ENCODE measurements around the gene STAP2. TPM values are rescaled to one million over a fixed set of nuclear protein-coding genes. Genes with fewer than 3 reads are reported as not detected.
A peak's percentile ranks its signal among the peaks of the same experiment; 100 is the strongest.

STAP2 gene
- total RNA-seq, 4 donors from 2014 or later: 3.1 to 6.0 (median 4.8) TPM; not detected in 1

DNA sequence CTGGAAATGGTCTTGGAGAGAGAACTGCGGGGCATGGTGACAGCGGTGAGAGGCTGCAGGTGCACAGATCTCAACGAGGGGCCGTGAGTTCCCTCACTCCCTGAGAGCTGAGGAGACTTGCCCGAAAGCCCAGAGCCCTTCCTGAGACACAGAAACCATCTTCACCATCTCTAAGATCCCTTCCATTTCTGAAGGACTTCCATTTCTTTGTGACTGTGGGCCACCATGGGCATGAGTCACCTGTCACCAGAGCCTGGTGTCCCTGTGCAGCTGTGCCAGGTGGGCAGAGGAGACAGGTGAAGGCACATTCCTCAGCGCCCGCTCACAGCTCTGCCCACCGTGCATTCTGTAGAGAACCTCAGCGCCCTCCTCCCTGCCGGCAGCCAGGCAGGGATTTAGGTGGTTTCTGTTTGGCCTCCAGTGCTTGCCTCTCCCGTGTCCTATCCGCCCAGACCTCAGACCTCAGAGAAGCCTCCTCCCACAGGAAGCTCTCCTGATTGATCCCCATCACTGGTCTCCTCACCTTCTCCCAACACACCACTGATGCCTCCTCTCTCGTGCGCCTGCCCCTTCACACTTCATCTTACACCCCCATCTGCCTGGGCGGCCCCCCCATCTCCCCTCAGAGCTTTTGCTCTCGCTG lies 37.5 kb upstream of the STAP2 start:
- Histone ChIP-seq H3K4me1 (peaks cover 11 to 100% (median 82%) of the 10 kb centered on the region in 4 donors), H3K27ac (peak overlapping the region; percentile 80 to 100 (median 89)), H3K4me3 (no peak overlapping the region), H3K27me3 (no peaks in the 10 kb centered on the region), H3K9me3 (no peaks in the 10 kb centered on the region), H3K36me3 (no peaks in the 10 kb centered on the region)
- DNase-seq (ENCODE audit: low spot score in 2 of 2): no peak
- WGBS, 2 donors: 69 to 71% methylated on average over 16 of the region's 16 CpGs
- no peak for TF ChIP-seq EP300 (IDR thresholded peaks at IDR 0.05)
- TF ChIP-seq, protein P1, sequence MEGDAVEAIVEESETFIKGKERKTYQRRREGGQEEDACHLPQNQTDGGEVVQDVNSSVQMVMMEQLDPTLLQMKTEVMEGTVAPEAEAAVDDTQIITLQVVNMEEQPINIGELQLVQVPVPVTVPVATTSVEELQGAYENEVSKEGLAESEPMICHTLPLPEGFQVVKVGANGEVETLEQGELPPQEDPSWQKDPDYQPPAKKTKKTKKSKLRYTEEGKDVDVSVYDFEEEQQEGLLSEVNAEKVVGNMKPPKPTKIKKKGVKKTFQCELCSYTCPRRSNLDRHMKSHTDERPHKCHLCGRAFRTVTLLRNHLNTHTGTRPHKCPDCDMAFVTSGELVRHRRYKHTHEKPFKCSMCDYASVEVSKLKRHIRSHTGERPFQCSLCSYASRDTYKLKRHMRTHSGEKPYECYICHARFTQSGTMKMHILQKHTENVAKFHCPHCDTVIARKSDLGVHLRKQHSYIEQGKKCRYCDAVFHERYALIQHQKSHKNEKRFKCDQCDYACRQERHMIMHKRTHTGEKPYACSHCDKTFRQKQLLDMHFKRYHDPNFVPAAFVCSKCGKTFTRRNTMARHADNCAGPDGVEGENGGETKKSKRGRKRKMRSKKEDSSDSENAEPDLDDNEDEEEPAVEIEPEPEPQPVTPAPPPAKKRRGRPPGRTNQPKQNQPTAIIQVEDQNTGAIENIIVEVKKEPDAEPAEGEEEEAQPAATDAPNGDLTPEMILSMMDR (IDR thresholded peaks at IDR 0.05): peak in 1 of 5 experiments; percentile 3

- peak overlapping the region; percentile 80 to 100 (median 89) for H3K27ac ChIP-seq
- no peak for DNase-seq (ENCODE audit: low spot score in 2 of 2)
- H3K4me3 ChIP-seq: no peak overlapping the region
- H3K36me3 ChIP-seq: no peaks in the 10 kb centered on the region
- H3K9me3 ChIP-seq: no peaks in the 10 kb centered on the region
- WGBS, 2 donors: 14 to 44% methylated on average over 10 to 15 of the region's 16 CpGs
- H3K27me3 ChIP-seq: no peaks in the 10 kb centered on the region
- H3K4me1 ChIP-seq: peaks cover 11 to 100% (median 86%) of the 10 kb centered on the region in 4 donors
- TF ChIP-seq POLR2A (IDR thresholded peaks at IDR 0.05): no peak
- TF ChIP-seq EP300 (IDR thresholded peaks at IDR 0.05): peak in 1 of 2 donors; percentile 4
- TF ChIP-seq, protein P1 (IDR thresholded peaks at IDR 0.05): peak in 4 of 5 experiments; percentile 23 to 44 (median 30)
Observed at GRCh38 chr19:4375164-4376027, 36.8 kb upstream of the STAP2 start.

GRCh38 chr19:4374498-4375163 lies 36.0 kb upstream of the STAP2 start:
- H3K27me3 ChIP-seq: no peaks in the 10 kb centered on the region
- H3K4me3 ChIP-seq: peak overlapping the region in 1 of 4 donors; percentile 0
- DNase-seq (ENCODE audit: low spot score in 2 of 2): peak; percentile 58 to 62
- peak overlapping the region; percentile 80 to 100 (median 89) for H3K27ac ChIP-seq
- 26 to 35% methylated on average over 17 to 27 of the region's 27 CpGs for WGBS, 2 donors
- peaks cover 11 to 100% (median 88%) of the 10 kb centered on the region in 4 donors for H3K4me1 ChIP-seq
- TF ChIP-seq, protein P1 (IDR thresholded peaks at IDR 0.05): peak in 2 of 5 experiments; percentile 11 to 28
- TF ChIP-seq EP300 (IDR thresholded peaks at IDR 0.05): peak in 1 of 2 donors; percentile 65
- TF ChIP-seq POLR2A (IDR thresholded peaks at IDR 0.05): no peak
- no peaks in the 10 kb centered on the region for H3K36me3 ChIP-seq
- no peaks in the 10 kb centered on the region for H3K9me3 ChIP-seq

DNA sequence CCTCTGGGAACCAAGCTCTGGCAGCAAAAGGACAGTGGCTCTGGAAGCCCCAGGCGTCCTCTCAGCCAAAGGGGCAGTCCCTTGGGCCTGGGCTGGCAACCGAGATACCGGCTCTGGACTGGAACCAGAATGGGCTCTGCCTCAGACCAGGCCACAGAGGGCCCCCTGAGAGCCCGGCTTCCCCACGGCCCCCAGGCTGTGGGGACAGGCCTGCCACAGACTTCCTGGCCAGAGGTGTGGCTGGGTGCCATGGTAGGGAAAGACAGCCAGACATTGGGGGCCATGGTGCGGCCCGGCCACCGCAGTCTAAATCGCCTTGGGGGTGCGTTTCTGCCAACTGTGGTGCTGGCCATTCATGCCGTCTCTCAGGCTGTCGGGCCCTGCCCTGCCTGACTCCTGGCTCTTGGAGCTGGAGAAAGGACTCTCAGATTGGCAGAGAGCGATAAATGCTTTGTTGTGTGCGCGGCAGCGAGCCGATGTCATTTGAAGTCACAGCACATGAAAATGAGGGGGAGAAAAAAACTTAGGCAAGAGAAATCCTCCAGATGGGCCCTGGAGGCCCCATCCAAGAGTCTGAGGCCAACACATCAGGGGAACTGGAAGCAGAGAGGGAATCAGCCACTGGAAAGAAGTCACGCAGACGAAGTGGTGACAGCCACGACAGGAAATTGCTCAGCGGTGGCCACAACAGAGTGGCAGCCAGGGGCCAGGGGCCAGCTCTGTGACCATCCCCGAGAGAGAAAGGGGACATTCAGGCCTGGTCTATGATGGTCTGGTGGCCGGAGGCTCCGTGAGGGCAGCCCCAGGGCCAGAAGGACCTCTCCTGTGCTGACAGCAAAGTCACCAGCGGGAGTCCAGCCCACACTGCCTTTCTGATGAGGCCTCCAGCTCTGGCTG lies 35.2 kb upstream of the STAP2 start:
- peak overlapping the region; percentile 80 to 100 (median 89) for H3K27ac ChIP-seq
- H3K4me3 ChIP-seq: peak overlapping the region in 1 of 4 donors; percentile 0
- H3K36me3 ChIP-seq: no peaks in the 10 kb centered on the region
- no peaks in the 10 kb centered on the region for H3K27me3 ChIP-seq
- peaks cover 11 to 100% (median 91%) of the 10 kb centered on the region in 4 donors for H3K4me1 ChIP-seq
- DNase-seq (ENCODE audit: low spot score in 2 of 2): no peak
- peak in 1 of 2 donors; percentile 9 for TF ChIP-seq EP300 (IDR thresholded peaks at IDR 0.05)
- TF ChIP-seq, protein P1 (IDR thresholded peaks at IDR 0.05): no peak
- 30 to 46% methylated on average over 20 to 22 of the region's 25 CpGs for WGBS, 2 donors
- H3K9me3 ChIP-seq: no peaks in the 10 kb centered on the region
